ENCODE data around the gene GEMIN4. TPM values are rescaled to one million over a fixed set of nuclear protein-coding genes. Genes with fewer than 3 reads are reported as not detected.

The GEMIN4 gene
- total RNA-seq = 10 to 100 TPM in 3 of 4 donors, 1 to 10 TPM in 1; 8.4 to 49.5 (median 16.8) TPM

DNA sequence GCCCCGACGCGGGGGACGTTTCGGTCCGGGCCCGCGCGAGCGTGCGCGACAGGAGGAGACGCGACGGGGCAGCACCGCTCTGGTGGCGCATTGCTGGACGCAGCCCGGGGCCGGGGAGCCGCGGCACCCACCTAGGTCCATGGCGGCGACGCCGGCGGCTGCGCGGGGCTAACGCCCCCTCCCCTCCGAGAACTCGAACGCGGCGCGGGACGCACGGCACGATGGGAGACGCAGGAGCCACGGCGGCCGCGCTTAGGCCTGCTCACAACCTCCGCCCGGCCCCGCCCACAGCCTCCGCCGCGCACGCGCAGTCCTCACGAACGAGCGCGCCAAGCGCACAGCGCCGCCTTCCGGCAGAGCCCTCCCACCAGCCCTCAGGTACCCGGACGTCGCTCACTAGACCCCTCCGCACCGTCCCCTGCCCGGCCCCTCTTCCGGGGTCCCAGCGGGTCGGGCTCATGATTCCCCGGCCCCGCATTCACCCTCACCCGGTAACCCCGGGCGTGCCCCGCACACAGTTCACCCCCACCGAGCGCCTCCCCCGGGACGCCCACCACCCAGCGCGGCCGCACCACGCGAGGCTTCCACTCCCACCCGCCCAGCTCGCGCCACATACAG, at the start of gene GEMIN4:
Gene GEMIN4, minus strand, starts transcription at position 263 of the 618 bp plus-strand sequence. Its CDS starts 122 bp downstream, at position 141.
- H3K4me1 ChIP-seq = peaks cover 0 to 12% (median 10%) of the 10 kb centered on the region in 4 donors
- H3K9me3 ChIP-seq = no peaks in the 10 kb centered on the region
- DNase-seq = peak; percentile 92 to 98 (median 96)
- H3K4me3 ChIP-seq = peak within 1 kb of the TSS; percentile 85 to 96 (median 89)
- TF ChIP-seq POLR2A (IDR thresholded peaks at IDR 0.05) = peak; percentile 45 to 53
- TF ChIP-seq, protein P1, sequence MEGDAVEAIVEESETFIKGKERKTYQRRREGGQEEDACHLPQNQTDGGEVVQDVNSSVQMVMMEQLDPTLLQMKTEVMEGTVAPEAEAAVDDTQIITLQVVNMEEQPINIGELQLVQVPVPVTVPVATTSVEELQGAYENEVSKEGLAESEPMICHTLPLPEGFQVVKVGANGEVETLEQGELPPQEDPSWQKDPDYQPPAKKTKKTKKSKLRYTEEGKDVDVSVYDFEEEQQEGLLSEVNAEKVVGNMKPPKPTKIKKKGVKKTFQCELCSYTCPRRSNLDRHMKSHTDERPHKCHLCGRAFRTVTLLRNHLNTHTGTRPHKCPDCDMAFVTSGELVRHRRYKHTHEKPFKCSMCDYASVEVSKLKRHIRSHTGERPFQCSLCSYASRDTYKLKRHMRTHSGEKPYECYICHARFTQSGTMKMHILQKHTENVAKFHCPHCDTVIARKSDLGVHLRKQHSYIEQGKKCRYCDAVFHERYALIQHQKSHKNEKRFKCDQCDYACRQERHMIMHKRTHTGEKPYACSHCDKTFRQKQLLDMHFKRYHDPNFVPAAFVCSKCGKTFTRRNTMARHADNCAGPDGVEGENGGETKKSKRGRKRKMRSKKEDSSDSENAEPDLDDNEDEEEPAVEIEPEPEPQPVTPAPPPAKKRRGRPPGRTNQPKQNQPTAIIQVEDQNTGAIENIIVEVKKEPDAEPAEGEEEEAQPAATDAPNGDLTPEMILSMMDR (IDR thresholded peaks at IDR 0.05) = peak; percentile 92 to 98 (median 98)
- H3K27ac ChIP-seq = peak within 1 kb of the TSS; percentile 66 to 87 (median 82)
- H3K27me3 ChIP-seq = no peaks in the 10 kb centered on the region
- H3K36me3 ChIP-seq = peaks cover 0 to 15% (median 0%) of the 10 kb centered on the region in 3 donors

DNA sequence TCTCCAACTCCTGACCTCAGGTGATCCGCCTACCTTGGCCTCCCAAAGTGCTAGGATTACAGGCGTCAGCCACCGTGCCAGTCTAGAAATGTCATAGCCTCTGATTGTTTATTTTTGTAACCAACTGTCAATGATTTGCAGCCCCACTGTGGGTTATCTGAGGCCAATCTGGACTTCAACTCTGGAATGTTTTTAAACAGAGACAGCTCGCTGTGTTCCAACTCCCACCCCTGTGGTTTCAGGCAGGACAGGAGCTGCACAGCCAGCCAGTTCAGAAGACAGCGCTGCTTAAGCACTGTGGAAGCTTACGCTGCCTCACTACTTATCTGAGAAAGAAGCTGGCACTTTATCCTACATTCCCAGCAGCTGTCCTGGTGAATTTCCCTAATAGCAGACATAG, 49.6 kb upstream of the GEMIN4 start:
- Histone ChIP-seq H3K27me3 (no peaks in the 10 kb centered on the region), H3K9me3 (no peaks in the 10 kb centered on the region), H3K27ac (no peak overlapping the region), H3K4me3 (no peak overlapping the region), H3K4me1 (no peaks in the 10 kb centered on the region), H3K36me3 (peaks cover 0 to 6% (median 0%) of the 10 kb centered on the region in 3 donors)
- no peak for DNase-seq
- no peak for TF ChIP-seq POLR2A (IDR thresholded peaks at IDR 0.05)
- TF ChIP-seq, protein P1 (IDR thresholded peaks at IDR 0.05) = no peak

DNA sequence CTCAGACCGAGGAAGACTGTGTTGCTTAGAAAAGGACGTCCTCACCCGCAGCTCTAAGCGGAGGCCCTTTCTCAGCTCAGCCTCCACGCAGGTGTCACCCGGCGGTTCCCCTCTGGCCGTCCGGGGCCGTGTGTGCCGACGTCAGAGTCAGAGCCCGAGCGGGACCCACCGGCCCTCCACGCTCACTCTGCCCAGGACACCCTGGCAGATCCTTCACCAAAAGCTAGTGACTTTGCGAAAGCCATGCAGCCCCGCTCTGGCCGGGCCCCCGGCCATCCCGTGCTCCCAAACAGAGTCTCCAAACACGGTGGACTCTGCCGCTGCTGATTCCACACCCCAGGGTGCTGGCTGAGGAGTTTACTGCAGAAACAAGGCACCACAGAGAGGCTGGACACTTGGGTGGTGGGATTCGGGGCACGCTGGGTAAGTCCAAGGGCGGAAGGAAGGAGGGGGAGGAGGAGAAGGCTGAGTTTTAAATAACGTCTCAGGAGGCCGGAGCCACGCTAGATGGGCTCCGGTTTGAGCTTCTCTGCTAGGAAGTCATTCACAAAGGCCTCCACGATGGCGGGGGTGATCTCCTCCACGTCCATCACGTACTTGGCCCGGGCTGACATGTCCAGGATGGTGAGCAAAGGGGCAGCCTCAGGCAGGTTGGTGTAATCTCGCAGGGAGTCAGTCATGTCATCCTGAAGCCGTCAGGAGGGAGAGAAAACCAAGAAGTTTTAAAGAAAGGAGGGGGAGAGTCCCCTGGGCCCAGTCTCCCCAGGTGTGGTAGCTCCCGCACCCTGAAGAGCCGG, 48.6 kb upstream of the GEMIN4 start:
- H3K4me1 ChIP-seq = no peaks in the 10 kb centered on the region
- peaks cover 0 to 6% (median 0%) of the 10 kb centered on the region in 3 donors for H3K36me3 ChIP-seq
- no peaks in the 10 kb centered on the region for H3K9me3 ChIP-seq
- no peak overlapping the region for H3K27ac ChIP-seq
- no peak for TF ChIP-seq POLR2A (IDR thresholded peaks at IDR 0.05)
- TF ChIP-seq, protein P1 (IDR thresholded peaks at IDR 0.05) = no peak
- H3K4me3 ChIP-seq = no peak overlapping the region
- H3K27me3 ChIP-seq = no peaks in the 10 kb centered on the region
- DNase-seq = no peak

DNA sequence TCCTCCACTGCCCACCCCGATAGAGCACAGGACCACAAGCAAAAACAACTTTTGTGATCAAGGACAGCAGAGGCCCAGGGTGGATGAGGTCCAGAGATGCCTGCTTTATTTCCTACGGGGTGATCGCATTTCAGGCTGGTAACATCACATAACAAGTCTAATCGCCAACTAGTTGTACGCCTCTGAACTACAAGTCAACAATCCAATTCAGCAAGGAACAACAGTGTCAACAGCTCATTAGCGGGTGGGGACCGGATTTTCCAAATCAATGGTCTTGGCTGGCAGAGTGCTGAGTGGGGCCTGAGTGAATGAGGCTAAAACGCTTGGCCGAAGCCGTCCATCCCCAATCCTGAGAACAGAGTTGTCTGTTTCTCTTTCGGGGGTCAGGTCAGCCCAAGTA, 47.2 kb upstream of the GEMIN4 start:
- H3K36me3 ChIP-seq = peaks cover 0 to 6% (median 0%) of the 10 kb centered on the region in 3 donors
- H3K4me1 ChIP-seq = peaks cover 0 to 12% (median 0%) of the 10 kb centered on the region in 4 donors

DNA sequence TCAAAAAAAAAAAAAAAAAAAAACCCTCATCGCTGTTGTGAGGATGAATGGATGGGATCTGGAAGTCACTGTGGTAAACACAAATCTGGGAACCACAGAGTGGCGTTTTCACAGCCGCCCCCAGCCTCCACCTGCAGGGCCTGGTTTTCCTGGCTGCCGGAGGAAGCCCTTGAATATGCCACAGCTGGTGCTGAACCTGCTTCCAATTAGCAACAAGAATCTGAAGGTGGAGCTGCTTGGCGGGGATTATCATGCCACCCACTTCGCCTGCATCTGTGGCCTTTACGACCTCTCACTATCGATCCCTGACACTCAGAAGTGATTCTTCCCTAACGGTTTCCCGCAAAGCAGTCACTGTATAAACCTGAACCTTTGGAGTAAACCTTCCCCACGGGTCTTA, 46.2 kb upstream of the GEMIN4 start:
- TF ChIP-seq, protein P1 (IDR thresholded peaks at IDR 0.05) = no peak
- no peak for TF ChIP-seq POLR2A (IDR thresholded peaks at IDR 0.05)
- Histone ChIP-seq H3K36me3 (peaks cover 0 to 6% (median 0%) of the 10 kb centered on the region in 3 donors), H3K4me1 (peaks cover 0 to 12% (median 0%) of the 10 kb centered on the region in 4 donors), H3K27me3 (no peaks in the 10 kb centered on the region), H3K4me3 (no peak overlapping the region), H3K9me3 (no peaks in the 10 kb centered on the region), H3K27ac (no peak overlapping the region)
- DNase-seq = no peak

More for the DNA sequence above, 47.2 kb upstream of the GEMIN4 start:
- Histone ChIP-seq H3K4me3 (no peak overlapping the region), H3K27me3 (no peaks in the 10 kb centered on the region), H3K27ac (no peak overlapping the region), H3K9me3 (no peaks in the 10 kb centered on the region)
- TF ChIP-seq POLR2A (IDR thresholded peaks at IDR 0.05) = no peak
- TF ChIP-seq, protein P1 (IDR thresholded peaks at IDR 0.05) = no peak
- DNase-seq = no peak

Data from Peyer's patch (tissue), 4 donors.